IMR-90 (cell line): ENCODE data around the gene KLF7.

Source experiments
- CEBPB ChIP-seq: IDR thresholded peaks from 2 replicates; pipeline ENCODE4 v1.6.1; 2012; ENCODE audit warnings: low read depth, low read length, improper control_type of control experiment
- CTCF ChIP-seq: conservative IDR thresholded peaks from 2 replicates; pipeline ENCODE4 v1.5.1; 2012; ENCODE audit warnings: mild to moderate bottlenecking, low read depth, low read length, improper control_type of control experiment
- POLR2A ChIP-seq: IDR thresholded peaks from 2 replicates; pipeline ENCODE4 v1.6.1; 2012; ENCODE audit warnings: mild to moderate bottlenecking, low read depth, low read length
- RFX5 ChIP-seq: IDR thresholded peaks from 2 replicates; pipeline ENCODE4 v1.8.0; 2012; ENCODE audit warnings: low read depth, mild to moderate bottlenecking, low read length, moderate library complexity

GRCh38 chr2:207153266-207153975, 12.3 kb downstream of the KLF7 start:
- TF ChIP-seq RFX5 = no peak
- TF ChIP-seq CEBPB = no peak
- TF ChIP-seq CTCF = no peak
- no peak for TF ChIP-seq POLR2A
